ENCODE data around the gene HARS1. TPM values are rescaled to one million over a fixed set of nuclear protein-coding genes. Genes with fewer than 3 reads are reported as not detected.
A peak's percentile ranks its signal among the peaks of the same experiment; 100 is the strongest.

The HARS1 gene
- total and polyA plus RNA-seq, 2 of the 13 experiments (the other 11 are each of a cell fraction or from before 2014, with no cell fraction given), result 36.9 to 66.2 TPM

GRCh38 chr5:140725799-140726471, 34.8 kb upstream of the HARS1 start (continued):
- TF ChIP-seq ZNF276 (CRISPR knock-in tag; IDR thresholded peaks at IDR 0.05; ENCODE audit: low read depth) (no peak), AKNA (CRISPR knock-in tag; IDR thresholded peaks at IDR 0.05; ENCODE audit: borderline replicate concordance) (peak; percentile 37; the same call in 1 of the 2 replicates), ZNF430 (CRISPR knock-in tag; IDR thresholded peaks at IDR 0.05) (0 out of 2 replicates have a peak, but pooled peaks have one; percentile 42), PPARG (CRISPR knock-in tag; conservative IDR thresholded peaks at IDR 0.05) (peak; percentile 21), CREM (IDR thresholded peaks at IDR 0.05) (peak; percentile 96), CREM (CRISPR knock-in tag; IDR thresholded peaks at IDR 0.05) (0 out of 2 replicates have a peak, but pooled peaks have one; percentile 59), GATAD1 (CRISPR knock-in tag; IDR thresholded peaks at IDR 0.05) (peak; percentile 64), ZNF263 (CRISPR knock-in tag; IDR thresholded peaks at IDR 0.05) (peak; percentile 37; the same call in 1 of the 2 replicates), HOXA5 (CRISPR knock-in tag; IDR thresholded peaks at IDR 0.05) (peak; percentile 80; the same call in 1 of the 2 replicates), SAP130 (CRISPR knock-in tag; IDR thresholded peaks at IDR 0.05; ENCODE audit: low read depth) (peak; percentile 77), IKZF5 (CRISPR knock-in tag; IDR thresholded peaks at IDR 0.05) (peak; percentile 87), ZNF574 (CRISPR knock-in tag; IDR thresholded peaks at IDR 0.05) (peak; percentile 68), ZBTB42 (CRISPR knock-in tag; IDR thresholded peaks at IDR 0.05) (no peak), ATF4 (CRISPR knock-in tag; IDR thresholded peaks at IDR 0.05) (peak in 1 of 2 experiments; percentile 61; a peak in 1 of 4 replicates), SOX5 (CRISPR knock-in tag; IDR thresholded peaks at IDR 0.05; ENCODE audit: borderline replicate concordance) (peak; percentile 62; the same call in 1 of the 2 replicates), SOX6 (IDR thresholded peaks at IDR 0.05) (no peak), SOX6 (CRISPR knock-in tag; IDR thresholded peaks at IDR 0.05) (peak; percentile 45; the same call in 1 of the 2 replicates), RAD21 (CRISPR knock-in tag; IDR thresholded peaks at IDR 0.05) (peak; percentile 8; the same call in 1 of the 2 replicates)
